Stimulated activated CD8-positive, alpha-beta memory T cell treated with anti-CD3 and anti-CD28 coated beads, Interleukin-12 subunit alpha, Interleukin-12 subunit beta, amount 100 ng/mL, for 4 hours (primary cell): ENCODE measurements around the gene SORCS1.

ENCODE experiments used
- DNase-seq: peaks from one replicate; pipeline ENCODE4 v3.0.0-alpha.2; 2020; ENCODE audit warnings: low read depth

SORCS1 gene

DNA sequence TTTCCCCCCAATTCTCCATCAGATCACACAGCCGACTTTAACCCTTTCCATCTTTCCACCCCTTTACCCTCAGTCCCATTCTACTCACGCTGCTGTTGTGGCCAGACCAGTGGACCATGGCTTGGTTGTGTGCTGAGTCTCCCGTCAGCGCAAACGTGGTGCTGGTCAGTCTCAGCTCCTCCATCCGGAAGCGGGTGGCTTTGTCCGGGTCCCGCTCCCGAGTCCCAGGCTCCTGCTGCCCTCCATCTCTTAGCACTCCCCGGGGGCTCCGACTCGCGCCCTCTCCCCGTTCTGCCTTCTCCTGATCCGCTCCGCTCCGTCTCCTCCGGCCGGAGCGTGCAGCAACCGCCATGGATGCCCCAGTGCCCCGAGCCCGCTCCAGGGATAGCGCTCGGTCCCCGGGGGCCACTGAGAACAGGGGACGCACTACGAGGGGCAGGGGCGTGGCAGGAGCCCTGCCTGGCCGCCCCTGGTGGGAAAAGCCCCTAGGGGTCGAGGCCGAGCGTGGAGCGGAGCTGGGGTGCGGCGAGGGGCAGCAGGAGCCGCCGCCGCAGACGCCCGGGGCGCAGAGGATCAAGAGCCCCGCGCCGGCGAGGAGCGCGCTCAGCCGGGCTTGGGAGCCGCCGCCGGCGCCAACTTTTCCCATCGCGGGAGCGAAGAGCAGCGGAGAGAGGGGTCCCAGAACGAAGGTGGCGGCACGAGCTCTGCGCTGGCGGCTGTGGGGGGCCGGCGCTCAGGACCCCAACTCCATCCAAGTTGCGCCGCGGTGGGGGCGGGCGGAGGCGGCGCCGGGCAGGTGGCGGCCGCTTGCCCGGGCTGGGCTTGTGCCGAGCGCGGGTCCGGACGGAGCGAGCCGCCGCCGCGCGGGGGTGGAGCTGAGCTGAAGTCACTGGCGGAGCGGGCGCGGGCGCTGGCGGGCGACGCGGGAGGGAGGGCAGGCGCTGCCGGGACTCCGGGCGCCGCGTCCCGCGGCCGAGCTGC, at the start of gene SORCS1:
TSS of gene SORCS1 (minus strand) at position 826 of the 981 bp plus-strand sequence.
- DNase-seq: no peak

GRCh38 chr10:107214261-107214660, 49.8 kb upstream of the SORCS1 start:
- no peak for DNase-seq

DNA sequence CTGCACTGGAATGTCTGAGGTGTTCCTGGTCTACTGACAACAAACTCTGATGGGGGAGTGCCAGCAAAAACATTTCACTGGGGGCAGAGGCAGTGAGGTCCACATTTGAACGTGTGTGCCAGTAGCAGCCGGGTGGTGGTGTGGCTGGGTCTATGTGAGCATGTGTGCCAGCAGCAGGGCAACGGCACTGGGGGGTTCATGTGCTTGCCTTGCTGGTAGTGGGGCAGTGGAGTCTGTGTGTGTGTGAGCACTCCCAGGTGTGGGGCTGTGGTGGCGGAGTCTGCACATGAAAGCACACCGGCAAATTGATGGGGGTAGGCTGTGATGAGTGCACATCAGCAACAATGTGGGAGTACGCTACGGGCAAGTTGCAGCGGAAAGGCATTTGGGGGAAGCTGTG, 49.4 kb upstream of the SORCS1 start:
- DNase-seq: no peak

DNA sequence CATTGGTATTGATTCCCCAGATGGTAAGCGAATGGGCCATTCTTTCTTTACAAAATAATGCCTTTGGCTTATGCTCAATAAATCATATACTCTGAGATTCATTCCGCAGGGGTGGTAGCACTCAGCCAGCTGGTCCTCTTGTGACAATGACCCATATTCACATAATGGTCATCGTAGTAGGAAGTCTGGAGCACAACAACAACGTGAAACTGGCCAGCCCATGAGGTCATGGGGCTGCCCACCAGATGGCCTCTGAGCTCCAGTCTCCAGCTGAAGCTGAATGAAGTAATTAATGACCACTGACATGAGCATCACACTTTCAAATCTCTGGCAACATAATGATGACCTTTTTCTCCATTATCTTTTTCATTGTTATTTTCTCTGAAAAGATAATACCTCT, 42.3 kb upstream of the SORCS1 start:
- no peak for DNase-seq

DNA sequence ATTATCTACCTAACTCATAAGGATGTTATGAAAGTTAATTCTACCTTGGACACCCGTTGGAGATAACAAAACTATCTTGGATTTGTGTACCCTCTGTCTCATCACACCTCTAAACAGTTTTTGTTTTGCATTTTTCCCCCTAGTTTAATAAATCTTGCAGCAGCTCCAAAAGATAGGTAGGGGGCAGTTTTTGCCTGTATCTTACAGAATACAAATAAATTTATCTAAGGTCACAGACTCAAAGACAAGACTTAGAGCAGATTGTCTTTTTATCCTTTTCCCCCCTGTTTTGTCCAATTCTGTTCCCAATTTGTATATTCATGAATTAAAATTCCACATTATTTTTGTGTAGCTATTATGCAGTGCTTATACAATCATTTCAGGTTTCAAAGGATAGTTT, 5.0 kb upstream of the SORCS1 start:
- DNase-seq: no peak

DNA sequence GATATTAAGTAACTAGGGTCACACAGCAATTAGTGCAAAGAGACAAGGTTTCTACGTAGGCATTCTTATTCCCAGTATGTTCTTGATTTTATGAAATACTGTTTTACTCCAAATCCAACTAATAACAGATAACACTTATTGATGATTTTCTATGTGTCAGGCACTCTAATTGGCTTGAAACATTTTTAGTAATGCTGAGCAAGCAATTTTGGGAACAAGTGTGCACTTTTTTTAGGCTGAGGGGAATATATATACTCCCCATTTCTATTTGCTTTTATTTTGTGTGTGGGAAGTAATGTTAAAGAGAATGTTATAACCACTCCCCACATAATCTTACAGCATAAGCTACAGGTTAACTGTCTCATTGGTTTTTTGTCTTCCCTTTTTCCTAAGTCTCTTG, 4.2 kb upstream of the SORCS1 start:
- DNase-seq: no peak

GRCh38 chr10:107166403-107166802, 1.9 kb upstream of the SORCS1 start:
- no peak for DNase-seq

DNA sequence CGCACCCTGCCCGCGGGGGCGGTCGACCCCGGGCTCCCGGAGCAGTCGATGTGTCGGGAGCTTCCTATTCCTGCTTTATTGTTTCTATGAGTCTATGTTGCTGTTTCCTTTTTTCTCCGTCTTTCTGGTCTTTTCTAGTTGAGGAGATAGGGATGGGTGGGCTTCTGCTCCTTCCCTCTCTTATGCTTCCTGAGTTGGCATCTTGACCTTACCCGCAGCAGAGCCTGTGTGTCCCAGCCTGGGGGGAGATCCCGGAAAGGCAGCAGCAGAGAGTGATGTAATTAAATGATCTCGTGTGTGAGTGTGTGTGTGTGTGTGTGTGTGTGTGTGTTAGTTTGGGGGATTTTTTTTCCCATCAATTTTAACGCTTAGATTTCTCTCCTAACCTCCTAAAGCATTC, 486 bp upstream of the SORCS1 start:
- DNase-seq: no peak

DNA sequence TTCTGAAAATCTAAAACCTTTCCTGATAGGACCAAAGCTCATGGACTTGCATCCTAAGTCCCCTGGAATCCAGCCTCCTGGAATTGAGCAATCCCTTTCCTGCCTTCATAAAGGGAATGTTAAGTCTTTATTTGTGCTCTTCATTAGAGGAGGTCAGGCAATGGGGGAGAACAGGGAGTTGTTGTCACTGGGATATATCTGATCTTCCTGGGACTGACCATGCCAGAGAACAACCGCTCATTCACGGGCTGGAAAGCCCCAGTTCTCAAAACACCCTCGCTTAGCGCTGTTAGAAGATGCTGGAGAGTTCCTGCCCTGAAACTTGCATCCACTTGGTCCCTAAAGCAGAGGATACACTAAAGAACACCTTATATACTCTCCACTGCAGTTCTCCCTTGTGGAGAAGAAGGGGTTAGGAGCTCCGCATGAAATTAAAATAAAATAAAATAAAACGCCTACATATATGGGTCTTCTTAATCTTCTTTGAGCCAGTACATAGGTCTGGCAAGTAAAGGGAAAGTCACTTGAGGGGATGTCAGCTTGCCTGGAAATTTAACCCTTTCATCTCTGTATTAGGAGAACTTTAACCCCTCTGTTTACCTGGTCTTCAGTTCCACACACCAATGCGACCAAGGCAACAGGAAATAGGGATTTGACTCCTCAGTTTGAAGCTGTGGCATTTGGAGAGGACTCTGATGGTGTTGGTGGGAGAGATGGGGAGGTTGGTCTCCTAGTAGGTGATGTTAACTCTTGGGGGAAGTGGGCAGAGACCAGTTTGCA, 1.2 kb downstream of the SORCS1 start:
- DNase-seq: no peak

GRCh38 chr10:107160866-107161265, 3.6 kb downstream of the SORCS1 start:
- no peak for DNase-seq

- no peak for DNase-seq
Observed at GRCh38 chr10:107159871-107160270, 4.6 kb downstream of the SORCS1 start.

- DNase-seq: no peak
Observed at GRCh38 chr10:107157071-107157470, 7.4 kb downstream of the SORCS1 start.

DNA sequence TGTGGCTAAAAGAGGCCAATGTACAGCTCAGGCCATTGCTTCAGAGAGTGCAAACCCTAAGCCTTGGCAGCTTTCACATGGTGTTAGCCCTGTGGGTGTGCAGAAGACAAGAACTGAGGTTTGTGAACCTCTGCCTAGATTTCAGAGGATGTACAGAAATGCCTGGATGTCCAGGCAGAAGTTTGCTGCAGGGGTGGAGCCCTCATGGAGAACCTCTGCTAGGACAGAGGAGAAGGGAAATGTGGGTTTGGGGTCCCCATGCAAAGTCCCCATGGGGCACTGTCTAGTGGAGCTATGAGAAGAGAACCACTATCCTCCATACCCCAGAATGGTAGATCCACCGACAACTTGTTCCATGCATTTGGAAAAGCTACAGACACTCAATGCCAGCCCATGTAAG, 12.4 kb downstream of the SORCS1 start:
- DNase-seq: no peak

GRCh38 chr10:107148906-107149305, 15.6 kb downstream of the SORCS1 start:
- DNase-seq: no peak

GRCh38 chr10:107144490-107144889, 20.0 kb downstream of the SORCS1 start:
- DNase-seq: no peak

DNA sequence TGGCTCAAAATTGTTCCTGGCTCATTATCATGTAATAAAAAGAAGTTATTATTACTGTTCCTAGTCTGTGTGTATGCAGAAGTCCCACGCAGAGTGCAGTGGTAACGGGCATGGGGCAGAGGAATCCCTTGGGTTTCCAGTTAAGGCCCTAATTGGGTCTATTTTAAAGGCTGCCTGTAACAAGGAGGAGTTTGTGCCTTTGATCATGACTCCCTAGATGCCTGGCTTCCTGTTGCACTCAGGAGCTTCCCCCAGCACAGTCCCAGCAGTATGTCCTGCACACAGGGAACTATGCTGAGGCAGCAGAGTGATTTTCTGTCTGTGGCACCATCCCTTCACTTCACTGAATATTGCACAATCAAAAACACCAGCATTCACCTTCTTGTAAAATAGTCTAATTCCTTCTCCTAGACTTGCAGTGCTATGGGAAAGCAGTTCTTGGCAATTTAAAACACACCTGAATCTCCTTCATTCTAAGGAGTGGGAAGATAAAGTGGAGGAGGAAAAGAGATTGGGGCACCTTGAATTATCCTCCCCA, 22.9 kb downstream of the SORCS1 start:
- no peak for DNase-seq

DNA sequence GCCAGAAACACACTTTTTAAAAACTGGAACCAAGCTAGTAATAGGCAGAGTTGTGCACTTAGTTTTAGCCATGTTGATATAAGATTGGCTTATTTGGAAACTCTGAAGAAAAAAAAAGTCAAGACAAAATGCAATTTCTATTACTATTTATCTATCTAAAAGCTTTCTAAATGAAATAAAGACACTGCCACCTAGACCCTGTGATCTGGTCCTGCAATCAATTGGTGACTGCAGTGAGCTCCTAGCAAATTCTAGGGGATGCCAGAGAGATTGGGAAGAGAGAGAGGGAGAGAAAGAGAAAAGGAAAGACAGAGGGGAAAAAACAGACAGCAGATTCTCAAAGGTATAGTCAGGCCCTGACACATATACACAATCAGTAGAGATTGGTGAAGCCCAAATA, 25.3 kb downstream of the SORCS1 start:
- DNase-seq: no peak

DNA sequence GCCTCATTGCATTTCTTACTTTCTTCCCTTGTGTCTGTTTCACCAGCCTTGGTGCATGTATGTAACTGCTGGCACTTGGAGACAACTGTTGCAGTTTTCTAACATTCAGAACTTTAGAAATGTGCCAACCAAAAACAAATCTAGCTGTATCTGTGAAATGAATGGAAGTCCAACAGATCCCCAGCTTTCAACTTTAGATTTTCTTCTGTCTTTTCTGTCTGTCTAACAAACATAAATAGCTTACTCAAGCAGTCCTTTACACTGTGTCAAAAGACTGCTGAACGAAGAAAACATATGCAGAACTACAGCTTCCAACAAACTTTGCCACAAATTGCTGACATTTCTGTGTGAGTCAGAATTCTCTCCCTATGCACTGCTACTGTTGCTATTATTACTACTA, 30.9 kb downstream of the SORCS1 start:
- DNase-seq: no peak

GRCh38 chr10:107129000-107129399, 35.5 kb downstream of the SORCS1 start:
- DNase-seq: no peak

GRCh38 chr10:107126512-107127065, 37.9 kb downstream of the SORCS1 start:
- no peak for DNase-seq

- no peak for DNase-seq
Observed at GRCh38 chr10:107122703-107123102, 41.8 kb downstream of the SORCS1 start.

DNA sequence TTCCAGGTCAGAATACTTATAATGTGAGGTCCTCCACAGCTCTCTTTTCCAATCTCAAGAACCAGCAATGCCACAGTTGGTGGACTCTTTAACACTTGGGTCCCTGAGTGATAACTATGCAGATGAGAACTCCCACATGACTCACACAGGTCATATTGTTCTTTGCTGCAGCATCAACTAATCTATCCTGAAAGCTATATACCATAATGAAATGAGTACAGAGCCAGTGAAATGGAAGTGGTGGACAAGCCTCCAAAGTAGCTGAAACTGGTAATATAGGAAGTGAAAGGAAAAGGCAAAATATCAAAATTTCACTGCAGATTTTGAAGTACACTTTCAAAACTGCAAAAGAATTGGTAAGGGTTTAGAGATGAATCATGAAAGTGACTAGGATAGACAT, 45.6 kb downstream of the SORCS1 start:
- DNase-seq: no peak
